Muscle layer of colon (tissue), 2 donors: ENCODE data around the gene C10orf67.
"Not testable (repeated sequence)": the region's sequence is repeated elsewhere in the genome, so short reads cannot be mapped to it uniquely, and the experiment has no call there.

Experiments used
- H3K27ac ChIP-seq: one replicate; pipeline ENCODE4 v1.7.0; 2013; ENCODE audit warnings: low read depth, mild to moderate bottlenecking, low read length, moderate library complexity
- H3K27me3 ChIP-seq, 2 donors: one replicate each; pipeline ENCODE4 v1.7.0; 2013; ENCODE audit warnings: low read length in 2 of 2, mild to moderate bottlenecking in 2 of 2; ENCODE audit not compliant: insufficient read depth in 2 of 2, control insufficient read depth in 1 of 2
- H3K36me3 ChIP-seq: one replicate; pipeline ENCODE4 v1.7.0; 2013; ENCODE audit warnings: mild to moderate bottlenecking, low read length; ENCODE audit not compliant: insufficient read depth
- H3K4me1 ChIP-seq: one replicate; pipeline ENCODE4 v1.7.0; 2013; ENCODE audit warnings: mild to moderate bottlenecking, low read length; ENCODE audit not compliant: insufficient read depth
- H3K4me3 ChIP-seq, 2 donors: one replicate each; pipeline ENCODE4 v1.7.0; 2013; ENCODE audit warnings: low read length in 2 of 2, low read depth in 1 of 2, mild to moderate bottlenecking in 1 of 2, moderate library complexity in 1 of 2
- H3K9ac ChIP-seq: one replicate; pipeline ENCODE4 v1.7.0; 2013; ENCODE audit warnings: low read length
- H3K9me3 ChIP-seq: one replicate; pipeline ENCODE4 v1.7.0; 2013; ENCODE audit warnings: mild to moderate bottlenecking, low read length
- donor health status: abdominal sarcoma.
- donor health status: Adenocarcinoma of cecum.

The C10orf67 gene

GRCh38 chr10:23373156-23373555 is 28.6 kb upstream of the C10orf67 start:
- no peaks in the 10 kb centered on the region for H3K27me3 ChIP-seq
- no peaks in the 10 kb centered on the region for H3K36me3 ChIP-seq
- no peak overlapping the region for H3K4me3 ChIP-seq
- H3K9ac ChIP-seq, result no peak overlapping the region
- H3K9me3 ChIP-seq, result no peaks in the 10 kb centered on the region
- no peaks in the 10 kb centered on the region for H3K4me1 ChIP-seq
- H3K27ac ChIP-seq, result no peak overlapping the region

DNA sequence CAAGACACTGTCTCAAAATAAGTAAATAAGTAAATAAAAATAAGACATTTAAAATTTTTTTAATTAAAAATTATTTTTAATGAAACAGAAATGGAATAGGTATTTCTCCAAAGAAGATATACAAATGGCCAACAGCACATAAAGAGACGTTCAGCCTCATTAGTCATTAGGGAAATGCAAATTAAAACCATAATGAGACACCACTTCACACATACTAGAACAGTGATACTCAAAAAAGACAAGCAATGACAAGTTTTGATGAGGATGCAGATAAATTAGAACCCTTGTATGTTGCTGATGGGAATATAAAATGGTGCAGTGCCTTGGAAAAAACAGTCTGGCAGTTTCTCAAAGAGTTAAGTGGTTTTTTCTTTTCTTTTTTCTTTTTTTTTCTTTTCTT is 26.5 kb upstream of the C10orf67 start:
- no peak overlapping the region for H3K4me3 ChIP-seq
- H3K9ac ChIP-seq, result no peak overlapping the region
- no peak overlapping the region for H3K27ac ChIP-seq
- no peaks in the 10 kb centered on the region for H3K4me1 ChIP-seq
- no peaks in the 10 kb centered on the region for H3K27me3 ChIP-seq
- H3K36me3 ChIP-seq, result no peaks in the 10 kb centered on the region
- H3K9me3 ChIP-seq, result no peaks in the 10 kb centered on the region

DNA sequence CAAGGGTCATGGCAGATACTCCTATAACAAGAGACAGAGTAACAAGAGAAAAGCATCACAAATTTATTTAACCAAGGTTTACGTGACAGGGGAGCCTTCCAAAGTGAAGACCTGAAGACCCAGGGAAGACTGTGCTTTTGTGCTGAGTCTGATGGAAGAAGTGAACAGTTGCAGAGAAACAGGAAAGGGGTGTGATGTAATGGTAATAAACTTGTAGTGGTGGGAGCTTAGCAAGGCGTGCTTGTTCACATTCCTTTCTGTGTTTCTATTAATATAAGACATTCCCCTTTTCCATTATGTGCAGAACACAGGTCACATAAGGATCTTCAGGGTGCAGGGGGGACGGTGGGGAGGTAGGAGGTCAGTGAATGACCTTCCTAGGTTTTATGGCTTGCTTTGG is 25.5 kb upstream of the C10orf67 start:
- Histone ChIP-seq H3K36me3 (no peaks in the 10 kb centered on the region), H3K9me3 (no peaks in the 10 kb centered on the region), H3K4me1 (no peaks in the 10 kb centered on the region), H3K9ac (no peak overlapping the region), H3K27me3 (no peaks in the 10 kb centered on the region), H3K27ac (no peak overlapping the region), H3K4me3 (no peak overlapping the region)

DNA sequence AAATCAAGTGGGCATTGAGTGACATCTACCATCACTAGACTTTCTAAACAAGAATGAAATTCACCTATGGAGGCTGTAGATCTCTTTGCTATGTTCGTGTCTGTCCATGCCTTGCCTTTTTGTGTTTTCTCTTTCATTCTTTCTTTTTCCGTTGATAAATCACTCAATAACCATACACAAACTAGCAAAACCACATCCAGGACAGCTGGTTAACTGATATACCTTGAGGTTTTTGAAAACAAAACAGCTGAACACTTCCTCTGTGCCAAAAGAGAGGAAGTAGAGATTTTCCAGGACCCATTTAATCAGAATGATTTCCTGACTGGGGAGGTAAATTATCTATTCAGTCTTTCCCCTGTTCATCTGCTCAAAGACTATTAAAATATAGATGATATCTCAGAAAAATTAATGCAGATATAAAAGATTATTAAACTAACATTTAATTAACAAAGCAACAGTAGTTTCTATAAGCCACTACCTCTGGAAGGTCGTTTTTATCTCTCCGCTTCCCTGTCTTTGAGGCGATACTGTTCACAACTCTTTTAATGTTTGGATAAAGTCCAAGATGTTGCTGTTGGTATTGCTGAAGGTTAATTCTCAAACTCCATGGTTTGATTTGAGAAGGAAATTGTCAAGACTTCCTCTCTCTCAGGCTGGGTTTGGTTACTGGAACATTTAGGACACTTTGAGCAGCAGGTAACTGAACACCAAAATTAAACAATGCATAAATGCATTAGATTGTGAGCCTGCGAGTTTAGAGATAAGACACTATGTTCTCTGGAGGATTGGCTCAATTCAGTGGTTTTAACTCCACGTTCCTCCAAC is 24.4 kb upstream of the C10orf67 start:
- H3K27me3 ChIP-seq, result no peaks in the 10 kb centered on the region
- no peak overlapping the region for H3K9ac ChIP-seq
- H3K4me1 ChIP-seq, result no peaks in the 10 kb centered on the region
- no peaks in the 10 kb centered on the region for H3K36me3 ChIP-seq
- no peak overlapping the region for H3K4me3 ChIP-seq
- H3K27ac ChIP-seq, result no peak overlapping the region
- H3K9me3 ChIP-seq, result no peaks in the 10 kb centered on the region

DNA sequence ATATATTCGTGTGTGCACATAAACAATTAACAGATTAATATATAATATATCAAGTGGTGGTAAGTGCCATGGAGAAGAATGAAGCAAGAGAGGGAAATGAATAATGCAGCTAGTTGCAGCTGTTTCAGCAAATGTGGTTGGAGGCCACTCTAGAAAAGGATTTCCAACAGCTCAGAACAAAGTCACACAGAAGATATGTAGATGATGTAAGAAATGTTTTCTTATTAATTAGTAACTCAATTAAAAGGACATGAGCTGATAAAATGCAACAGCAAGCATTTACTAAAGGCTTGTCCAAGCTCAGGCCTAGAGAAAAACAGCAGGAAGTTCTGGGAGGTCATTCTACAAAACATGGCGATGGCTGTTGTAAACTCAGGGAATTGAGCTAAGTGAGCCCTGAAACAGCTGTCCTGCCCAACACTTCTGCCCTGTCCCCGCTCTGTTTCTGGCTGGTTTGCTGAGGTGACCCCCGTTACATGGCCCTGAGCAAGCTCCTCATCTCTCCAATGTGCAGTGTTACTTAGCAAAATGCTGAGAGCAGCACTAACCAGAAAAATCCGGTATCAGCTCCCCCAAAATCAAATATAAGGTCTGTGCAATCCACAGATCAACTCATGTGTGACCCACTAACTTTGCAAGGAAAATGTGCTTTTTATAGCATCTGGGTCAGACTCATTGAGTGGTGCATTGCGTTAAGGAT is 23.4 kb upstream of the C10orf67 start:
- no peaks in the 10 kb centered on the region for H3K9me3 ChIP-seq
- no peaks in the 10 kb centered on the region for H3K36me3 ChIP-seq
- no peaks in the 10 kb centered on the region for H3K4me1 ChIP-seq
- H3K9ac ChIP-seq, result no peak overlapping the region
- no peak overlapping the region for H3K27ac ChIP-seq
- no peak overlapping the region for H3K4me3 ChIP-seq
- no peaks in the 10 kb centered on the region for H3K27me3 ChIP-seq

DNA sequence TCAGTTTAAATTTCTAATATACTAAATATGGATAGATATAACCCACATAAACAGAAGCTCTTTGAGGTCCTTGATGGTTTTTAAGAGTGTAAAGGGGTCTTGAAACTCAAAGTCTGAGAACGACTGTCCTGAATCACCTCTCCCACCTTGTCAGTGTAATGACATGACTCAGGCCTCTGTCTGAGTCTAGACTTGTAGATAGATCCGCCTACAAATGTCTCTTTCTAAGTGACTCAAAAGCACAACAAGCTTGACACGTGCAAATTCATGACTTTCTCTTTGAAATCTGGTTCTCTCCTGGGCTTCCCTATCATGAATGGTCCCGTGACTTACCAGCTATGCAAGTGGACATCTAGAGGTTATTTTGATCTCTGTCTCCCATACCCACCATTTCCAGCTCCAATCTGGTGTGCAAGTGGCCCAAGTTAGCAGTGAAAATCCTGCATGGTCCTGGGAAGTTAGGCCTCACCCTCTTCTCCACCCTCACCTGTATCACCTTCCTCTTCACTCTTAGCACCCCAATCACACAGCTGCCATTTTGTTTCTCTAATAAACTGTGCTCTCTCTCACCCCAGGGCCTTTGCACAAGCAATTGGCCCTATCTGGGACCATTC is 20.9 kb upstream of the C10orf67 start:
- not testable (repeated sequence) for H3K27ac ChIP-seq, H3K4me1 ChIP-seq, H3K4me3 ChIP-seq

DNA sequence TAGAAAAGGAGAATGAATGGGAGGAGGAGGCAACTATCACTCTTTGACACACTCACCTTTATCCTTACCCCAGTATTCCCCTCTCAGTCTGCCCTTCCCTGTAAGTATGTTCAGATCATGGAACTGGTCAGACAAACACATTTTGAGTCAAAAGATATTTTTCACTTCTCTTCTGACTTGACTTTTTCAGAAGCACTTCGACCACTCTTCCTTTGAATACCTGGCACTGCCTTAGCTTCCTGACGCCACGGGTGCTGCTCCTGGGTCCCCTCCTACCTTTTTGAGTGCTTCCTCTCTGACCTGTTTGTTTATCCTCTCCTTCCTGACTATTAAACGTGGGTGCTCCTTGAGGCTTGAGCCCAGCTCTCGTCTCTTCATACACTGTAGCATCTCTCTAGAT is 19.8 kb upstream of the C10orf67 start:
- no peaks in the 10 kb centered on the region for H3K4me1 ChIP-seq
- H3K9ac ChIP-seq, result no peak overlapping the region
- H3K27ac ChIP-seq, result no peak overlapping the region
- no peak overlapping the region for H3K4me3 ChIP-seq
- no peaks in the 10 kb centered on the region for H3K9me3 ChIP-seq
- no peaks in the 10 kb centered on the region for H3K27me3 ChIP-seq
- no peaks in the 10 kb centered on the region for H3K36me3 ChIP-seq

More for the DNA sequence above, 20.9 kb upstream of the C10orf67 start:
- H3K9ac ChIP-seq, H3K36me3 ChIP-seq, H3K9me3 ChIP-seq, H3K27me3 ChIP-seq: not testable (repeated sequence)

DNA sequence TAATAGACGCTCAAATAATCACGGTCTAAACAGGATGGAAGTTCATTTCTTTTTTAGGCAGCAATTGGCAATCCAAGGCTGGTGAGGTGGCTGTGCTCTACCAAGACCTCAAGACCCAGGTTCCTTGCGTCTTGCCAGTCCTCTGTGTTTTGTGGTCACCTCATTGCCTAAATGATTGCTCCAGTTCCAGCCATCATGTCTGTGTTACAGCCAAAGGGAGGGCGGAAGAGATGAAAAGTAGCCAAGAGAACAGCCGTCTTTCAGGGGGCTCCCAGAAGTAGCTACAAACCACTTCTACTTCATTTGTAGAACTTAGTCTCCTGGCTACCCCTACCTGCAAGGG is 19.2 kb upstream of the C10orf67 start:
- Histone ChIP-seq H3K9ac (no peak overlapping the region), H3K4me1 (no peaks in the 10 kb centered on the region), H3K27ac (no peak overlapping the region), H3K4me3 (no peak overlapping the region), H3K9me3 (no peaks in the 10 kb centered on the region), H3K36me3 (no peaks in the 10 kb centered on the region), H3K27me3 (no peaks in the 10 kb centered on the region)

DNA sequence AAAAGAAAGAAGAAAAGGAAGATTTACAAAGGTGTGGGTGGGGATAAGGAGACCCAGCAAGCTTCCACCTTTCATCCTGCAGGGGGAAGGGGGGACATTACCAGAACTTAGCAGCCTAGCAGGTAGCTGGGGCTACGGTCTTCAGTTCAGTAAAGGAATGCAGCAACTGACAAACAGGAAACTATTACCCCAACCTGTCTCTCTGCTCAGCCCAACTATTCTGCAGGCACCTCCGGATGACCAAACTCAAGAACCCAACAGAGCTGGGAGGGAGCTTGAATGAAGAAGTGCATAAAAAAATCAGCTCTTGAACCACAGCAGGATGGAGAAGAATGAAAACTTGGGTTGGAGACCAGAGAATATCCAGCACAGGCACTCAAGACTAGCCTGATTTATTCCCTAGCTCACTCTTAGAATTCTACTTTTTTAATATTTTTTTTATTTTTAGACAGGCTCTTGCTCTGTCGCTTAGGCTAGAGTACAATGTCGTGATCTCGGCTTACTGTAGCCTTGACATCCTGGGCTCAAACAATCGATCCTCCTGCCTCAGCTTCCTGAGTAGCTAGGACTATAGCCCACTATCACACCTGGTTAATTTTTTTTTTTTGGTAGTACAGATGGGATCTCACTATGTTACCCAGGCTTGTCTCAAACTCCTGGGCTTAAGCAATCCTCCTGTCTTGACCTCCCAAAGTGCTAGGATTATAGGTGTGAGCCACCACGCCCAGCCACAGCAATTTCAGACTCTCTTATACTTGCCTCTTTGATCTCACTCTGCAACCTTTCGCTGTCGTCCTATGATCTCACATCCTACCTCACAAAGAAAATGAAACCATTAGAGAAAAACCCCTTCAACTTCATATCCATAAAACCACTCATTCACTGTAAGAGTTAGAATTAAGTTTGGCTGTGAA is 18.5 kb upstream of the C10orf67 start:
- H3K4me1 ChIP-seq, result no peaks in the 10 kb centered on the region
- H3K27ac ChIP-seq, result no peak overlapping the region
- H3K36me3 ChIP-seq, result no peaks in the 10 kb centered on the region
- no peaks in the 10 kb centered on the region for H3K9me3 ChIP-seq
- no peak overlapping the region for H3K9ac ChIP-seq
- no peak overlapping the region for H3K4me3 ChIP-seq
- no peaks in the 10 kb centered on the region for H3K27me3 ChIP-seq

GRCh38 chr10:23362069-23362830 is 17.7 kb upstream of the C10orf67 start:
- no peaks in the 10 kb centered on the region for H3K27me3 ChIP-seq
- H3K4me3 ChIP-seq, result no peak overlapping the region
- no peak overlapping the region for H3K27ac ChIP-seq

More at GRCh38 chr10:23362069-23362830, 17.7 kb upstream of the C10orf67 start:
- Histone ChIP-seq H3K36me3 (no peaks in the 10 kb centered on the region), H3K9ac (no peak overlapping the region), H3K4me1 (no peaks in the 10 kb centered on the region), H3K9me3 (no peaks in the 10 kb centered on the region)
